ENCODE results near the gene CADM2. TPM values are rescaled to one million over a fixed set of nuclear protein-coding genes. Genes with fewer than 3 reads are reported as not detected.

CADM2 gene
- total RNA-seq, 1 experiment from 2014 or later, result not detected

DNA sequence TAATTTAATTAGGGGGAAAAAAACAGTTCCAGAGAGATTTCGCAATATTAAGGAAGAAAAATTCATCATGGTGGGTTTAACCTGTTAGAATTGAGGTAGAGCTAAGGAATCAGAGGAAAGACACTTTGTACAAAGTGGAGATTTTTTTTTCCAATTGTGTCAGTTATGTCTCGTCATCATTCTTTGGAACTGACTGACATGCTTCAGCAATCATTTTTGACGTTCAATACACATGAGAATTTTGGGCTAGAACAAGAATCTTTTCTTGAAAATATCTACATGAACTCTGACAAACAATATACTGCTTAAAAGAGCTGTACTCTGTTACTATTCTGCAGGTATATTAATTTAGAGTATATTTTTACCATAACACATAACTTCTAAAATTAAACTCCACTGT is 878.6 kb downstream of the CADM2 start (continued):
- no peak for TF ChIP-seq ZBTB33 (IDR thresholded peaks at IDR 0.05; ENCODE audit: extremely low read depth, insufficient replicate concordance, low read length)
- TF ChIP-seq SIN3A (IDR thresholded peaks at IDR 0.05; ENCODE audit: low read depth), result no peak
- no peak for TF ChIP-seq ZFX (IDR thresholded peaks at IDR 0.05)
- TF ChIP-seq ZNF274 (IDR thresholded peaks at IDR 0.05; ENCODE audit: low read depth, low read length), result no peak
- no peak for TF ChIP-seq POLR2A (IDR thresholded peaks at IDR 0.05; ENCODE audit: borderline replicate concordance, extremely low read depth, insufficient read depth, insufficient read length)
- no peak for TF ChIP-seq CEBPB (IDR thresholded peaks at IDR 0.05; ENCODE audit: low read depth)
- TF ChIP-seq EGR1 (IDR thresholded peaks at IDR 0.05; ENCODE audit: low read depth), result no peak
- TF ChIP-seq SP1 (IDR thresholded peaks at IDR 0.05; ENCODE audit: low read depth), result no peak
- no peak for TF ChIP-seq EZH2 (IDR thresholded peaks at IDR 0.05)
- no peak for TF ChIP-seq MAX (IDR thresholded peaks at IDR 0.05)
- TF ChIP-seq ELF1 (IDR thresholded peaks at IDR 0.05; ENCODE audit: borderline replicate concordance, low read depth), result no peak
- TF ChIP-seq JUND (IDR thresholded peaks at IDR 0.05), result no peak
- TF ChIP-seq RAD21 (IDR thresholded peaks at IDR 0.05; ENCODE audit: low read depth), result no peak
- no peak for TF ChIP-seq ATF3 (IDR thresholded peaks at IDR 0.05)
- TF ChIP-seq EZH2phosphoT487 (IDR thresholded peaks at IDR 0.05; ENCODE audit: borderline replicate concordance), result no peak

DNA sequence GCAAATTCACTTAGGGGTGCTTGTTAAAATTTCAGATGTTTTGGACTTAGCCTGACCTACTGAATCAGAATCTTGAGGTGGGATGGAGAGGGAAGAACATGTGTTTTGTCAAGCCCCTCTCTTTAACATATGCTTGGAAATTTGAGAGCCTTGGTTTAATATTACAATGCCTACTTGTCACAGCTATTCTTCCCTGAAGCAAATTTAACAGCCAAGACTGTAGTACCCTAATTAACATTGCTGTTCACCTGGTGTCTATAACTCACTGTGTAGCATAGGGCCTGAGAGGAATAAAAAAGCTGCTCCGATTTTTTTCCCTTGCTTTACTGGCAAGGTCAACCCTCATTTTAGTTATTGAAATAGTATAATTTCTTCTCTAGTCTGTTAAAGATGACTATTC is 880.1 kb downstream of the CADM2 start:
- ChIA-PET RAD21 (ENCODE audit: low non-redundant PET in 1 of 2, low total read pairs in 2 of 2, uncharacterized antibody in 2 of 2, unreplicated experiment in 2 of 2) (no interaction called here), CTCF (no interaction called here), POLR2A (no interaction called here)
- DNase-seq (ENCODE audit: low read depth, low spot score) (no peak), ATAC-seq (no peak)
- no peak overlapping the region for H3K4me3 ChIP-seq (replicated peaks in 1 of 2; ENCODE audit: low read depth in 1 of 2, low read length in 2 of 2)
- H3K4me1 ChIP-seq (ENCODE audit: control insufficient read depth in 1 of 2, insufficient read depth in 2 of 2, low read length in 2 of 2), result no peaks in the 10 kb centered on the region
- H3K9me3 ChIP-seq (ENCODE audit: control insufficient read depth in 1 of 2, insufficient read depth in 1 of 2, low read depth in 1 of 2, low read length in 2 of 2), result peaks cover 5 to 15% of the 10 kb centered on the region in 2 experiments
- intact Hi-C loops (cut with micrococcal nuclease), result no loop called here
- H3K9me2 ChIP-seq (ENCODE audit: insufficient read depth), result no peaks in the 10 kb centered on the region
- no peaks in the 10 kb centered on the region for H3K27me3 ChIP-seq (ENCODE audit: insufficient read depth, low read length)
- H3K36me3 ChIP-seq (ENCODE audit: control insufficient read depth in 1 of 2, insufficient read depth in 2 of 2, low read length in 2 of 2), result no peaks in the 10 kb centered on the region
- no peak overlapping the region for H3K9ac ChIP-seq (ENCODE audit: low read length)
- BruUV-seq (replicated peaks), result no TSS peak
- no peak overlapping the region for H3K27ac ChIP-seq (ENCODE audit: low read depth, low read length)
- H2AFZ ChIP-seq (ENCODE audit: low read depth, low read length, poor library complexity, severe bottlenecking), result no peak overlapping the region
- H4K20me1 ChIP-seq (ENCODE audit: insufficient read depth), result no peaks in the 10 kb centered on the region
- no peak overlapping the region for H3K4me2 ChIP-seq (ENCODE audit: low read length)
- no peaks in the 10 kb centered on the region for H3K79me2 ChIP-seq (ENCODE audit: insufficient read depth, low read length)
- no peak for TF ChIP-seq YY1 (IDR thresholded peaks at IDR 0.05; ENCODE audit: extremely low read depth, insufficient replicate concordance, low read depth, low read length)
- no peak for TF ChIP-seq RAD21 (IDR thresholded peaks at IDR 0.05; ENCODE audit: low read depth)
- no peak for TF ChIP-seq ZNF274 (IDR thresholded peaks at IDR 0.05; ENCODE audit: low read depth, low read length)
- no peak for TF ChIP-seq ZBTB33 (IDR thresholded peaks at IDR 0.05; ENCODE audit: extremely low read depth, insufficient replicate concordance, low read length)
- TF ChIP-seq ELF1 (IDR thresholded peaks at IDR 0.05; ENCODE audit: borderline replicate concordance, low read depth), result no peak
- TF ChIP-seq POLR2AphosphoS5 (IDR thresholded peaks at IDR 0.05; ENCODE audit: low read depth, low read length), result no peak
- TF ChIP-seq POLR2A (IDR thresholded peaks at IDR 0.05; ENCODE audit: borderline replicate concordance, extremely low read depth, insufficient read depth, insufficient read length), result no peak
- no peak for TF ChIP-seq MAX (IDR thresholded peaks at IDR 0.05)
- no peak for TF ChIP-seq FOSL1 (IDR thresholded peaks at IDR 0.05; ENCODE audit: low read depth)
